K562 (cell line): ENCODE results near the gene MBOAT2. TPM values are rescaled to one million over a fixed set of nuclear protein-coding genes. Genes with fewer than 3 reads are reported as not detected.

ENCODE experiments used
- ARHGAP35 ChIP-seq: fragments of 450-650 bp; IDR thresholded peaks from 2 replicates; pipeline ENCODE4 v1.6.1; 2018; ENCODE audit not compliant: partially characterized antibody
- BCL6 ChIP-seq: fragments of 250-450 bp; sonication (Bioruptor Pico); IDR thresholded peaks from 2 replicates; pipeline ENCODE4 v1.4.0; 2020
- CBX3 ChIP-seq, 2 experiments: IDR thresholded peaks; 1 replicate in 1 of 2; 2 replicates in 1 of 2; pipeline ENCODE4 v1.6.1; 2012; ENCODE audit warnings: inconsistent platforms in 2 of 2, low read length in 2 of 2, borderline replicate concordance in 1 of 2, control low read depth in 1 of 2
- FUS ChIP-seq: fragments of 200-400 bp; formaldehyde crosslinking; optimal IDR thresholded peaks from 2 replicates; pipeline ENCODE3; 2017; ENCODE audit warnings: low read depth, low read length
- GABPA ChIP-seq: fragments of 200-800 bp; sonication (Bioruptor generic); conservative IDR thresholded peaks from 2 replicates; pipeline ENCODE4 v1.6.1; 2016; ENCODE audit warnings: low read depth, missing genetic modification characterization, missing compliant biosample characterization
- GTF2F1 ChIP-seq: IDR thresholded peaks from 2 replicates; pipeline ENCODE4 v1.6.1; 2011; ENCODE audit warnings: low read depth, low read length, improper control_type of control experiment
- MBD1 ChIP-seq: fragments of 250-450 bp; sonication (Bioruptor Pico); IDR thresholded peaks from 2 replicates; pipeline ENCODE4 v1.8.0; 2022; ENCODE audit warnings: inconsistent platforms
- MLLT1 ChIP-seq, 2 experiments: fragments of 450-650 bp; IDR thresholded peaks; 2 replicates each; pipeline ENCODE4 v1.6.1; 2016
- NR2F6 ChIP-seq: fragments of 450-650 bp; formaldehyde crosslinking; IDR thresholded peaks from 2 replicates; pipeline ENCODE4 v1.4.0; 2020; ENCODE audit warnings: mild to moderate bottlenecking
- TOE1 ChIP-seq, 2 experiments: fragments of 450-650 bp in 1 of 2; sonication (generic) in 1 of 2; formaldehyde crosslinking in 1 of 2; IDR thresholded peaks; 2 replicates each; pipeline versions ENCODE4 v1.7.1 to v1.8.0; 2016 to 2022; ENCODE audit warnings: borderline replicate concordance in 2 of 2, mild to moderate bottlenecking in 2 of 2, antibody characterized with exemption in 1 of 2, inconsistent platforms in 1 of 2, low read depth in 1 of 2, missing genetic modification reagents in 1 of 2, moderate library complexity in 1 of 2
- ZBTB9 ChIP-seq: fragments of 450-650 bp; formaldehyde crosslinking; IDR thresholded peaks from 2 replicates; pipeline ENCODE4 v1.4.0; 2020; ENCODE audit warnings: mild to moderate bottlenecking, moderate library complexity
- ZNF134 ChIP-seq: fragments of 250-450 bp; sonication (Bioruptor Pico); conservative IDR thresholded peaks from 2 replicates; pipeline ENCODE4 v1.4.0; 2020
- ZNF175 ChIP-seq: fragments of 200-800 bp; sonication (Bioruptor generic); IDR thresholded peaks from 2 replicates; pipeline ENCODE4 v1.6.1; 2016; ENCODE audit warnings: low read depth, mild to moderate bottlenecking, missing genetic modification characterization, missing compliant biosample characterization
- polyA plus RNA-seq, 8 experiments: library from polyadenylated mRNA; depleted of rRNA in 4 of 8; stranded (reverse) in 5 of 8; unstranded in 3 of 8; fragments of >200 nt; fragmentation: Nextera tagmentation in 2 of 8; fragmentation: Illumina TruSeq in 1 of 8; extraction: Ambion mirVana in 2 of 8; extraction: Trizol in 1 of 8; gene quantifications; 2 replicates each; pipeline versions ENCODE4 v1.2.1 to v1.2.3, GENCODE V29; 2011 to 2014; ENCODE audit warnings: inconsistent platforms in 1 of 8, missing spikeins in 1 of 8
- total RNA-seq, 7 experiments: library from RNA; depleted of rRNA in 6 of 7; stranded (reverse); fragments of >200 nt in 6 of 7; fragmentation: Illumina TruSeq in 2 of 7; extraction: Trizol in 2 of 7; gene quantifications; 2 replicates each; pipeline versions ENCODE4 v1.2.1 to v1.2.3, GENCODE V29; 2011 to 2021; ENCODE audit warnings: low replicate concordance in 1 of 7
- TF ChIP-seq, protein P1 (sequence below), 2 experiments: fragments of 450-650 bp in 1 of 2; IDR thresholded peaks; 2 replicates each; pipeline ENCODE4 v1.6.1; 2011 to 2017; ENCODE audit warnings: low read depth in 2 of 2, antibody characterized with exemption in 1 of 2, borderline replicate concordance in 1 of 2, low read length in 1 of 2, mild to moderate bottlenecking in 1 of 2, mixed read lengths in 1 of 2; ENCODE audit not compliant: control insufficient read depth in 1 of 2
- TF ChIP-seq, protein P2 (sequence below): fragments of 250-450 bp; sonication (Bioruptor Pico); IDR thresholded peaks from 2 replicates; pipeline ENCODE4 v1.4.0; 2020; ENCODE audit warnings: mild to moderate bottlenecking, moderate library complexity

Gene MBOAT2
- total and polyA plus RNA-seq, 9 of the 15 experiments (the other 6 are each of a cell fraction or from before 2014, with no cell fraction given) = 8.4 to 122 (median 27.6) TPM

- TF ChIP-seq, protein P1, sequence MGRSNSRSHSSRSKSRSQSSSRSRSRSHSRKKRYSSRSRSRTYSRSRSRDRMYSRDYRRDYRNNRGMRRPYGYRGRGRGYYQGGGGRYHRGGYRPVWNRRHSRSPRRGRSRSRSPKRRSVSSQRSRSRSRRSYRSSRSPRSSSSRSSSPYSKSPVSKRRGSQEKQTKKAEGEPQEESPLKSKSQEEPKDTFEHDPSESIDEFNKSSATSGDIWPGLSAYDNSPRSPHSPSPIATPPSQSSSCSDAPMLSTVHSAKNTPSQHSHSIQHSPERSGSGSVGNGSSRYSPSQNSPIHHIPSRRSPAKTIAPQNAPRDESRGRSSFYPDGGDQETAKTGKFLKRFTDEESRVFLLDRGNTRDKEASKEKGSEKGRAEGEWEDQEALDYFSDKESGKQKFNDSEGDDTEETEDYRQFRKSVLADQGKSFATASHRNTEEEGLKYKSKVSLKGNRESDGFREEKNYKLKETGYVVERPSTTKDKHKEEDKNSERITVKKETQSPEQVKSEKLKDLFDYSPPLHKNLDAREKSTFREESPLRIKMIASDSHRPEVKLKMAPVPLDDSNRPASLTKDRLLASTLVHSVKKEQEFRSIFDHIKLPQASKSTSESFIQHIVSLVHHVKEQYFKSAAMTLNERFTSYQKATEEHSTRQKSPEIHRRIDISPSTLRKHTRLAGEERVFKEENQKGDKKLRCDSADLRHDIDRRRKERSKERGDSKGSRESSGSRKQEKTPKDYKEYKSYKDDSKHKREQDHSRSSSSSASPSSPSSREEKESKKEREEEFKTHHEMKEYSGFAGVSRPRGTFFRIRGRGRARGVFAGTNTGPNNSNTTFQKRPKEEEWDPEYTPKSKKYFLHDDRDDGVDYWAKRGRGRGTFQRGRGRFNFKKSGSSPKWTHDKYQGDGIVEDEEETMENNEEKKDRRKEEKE (IDR thresholded peaks at IDR 0.05; ENCODE audit: borderline replicate concordance in 1 of 2, control insufficient read depth in 1 of 2, low read depth in 2 of 2, low read length in 1 of 2) = no peak
- no peak for TF ChIP-seq MBD1 (CRISPR knock-in tag)
- peak in 1 of 2 experiments; percentile 41; a peak in 1 of 3 replicates for TF ChIP-seq CBX3 (IDR thresholded peaks at IDR 0.05; ENCODE audit: borderline replicate concordance in 1 of 2, low read length in 2 of 2)
- TF ChIP-seq ZNF175 (CRISPR knock-in tag) = 0 out of 2 replicates have a peak, but pooled peaks have one; percentile 34
- no peak for TF ChIP-seq BCL6 (CRISPR knock-in tag)
- TF ChIP-seq, protein P2, sequence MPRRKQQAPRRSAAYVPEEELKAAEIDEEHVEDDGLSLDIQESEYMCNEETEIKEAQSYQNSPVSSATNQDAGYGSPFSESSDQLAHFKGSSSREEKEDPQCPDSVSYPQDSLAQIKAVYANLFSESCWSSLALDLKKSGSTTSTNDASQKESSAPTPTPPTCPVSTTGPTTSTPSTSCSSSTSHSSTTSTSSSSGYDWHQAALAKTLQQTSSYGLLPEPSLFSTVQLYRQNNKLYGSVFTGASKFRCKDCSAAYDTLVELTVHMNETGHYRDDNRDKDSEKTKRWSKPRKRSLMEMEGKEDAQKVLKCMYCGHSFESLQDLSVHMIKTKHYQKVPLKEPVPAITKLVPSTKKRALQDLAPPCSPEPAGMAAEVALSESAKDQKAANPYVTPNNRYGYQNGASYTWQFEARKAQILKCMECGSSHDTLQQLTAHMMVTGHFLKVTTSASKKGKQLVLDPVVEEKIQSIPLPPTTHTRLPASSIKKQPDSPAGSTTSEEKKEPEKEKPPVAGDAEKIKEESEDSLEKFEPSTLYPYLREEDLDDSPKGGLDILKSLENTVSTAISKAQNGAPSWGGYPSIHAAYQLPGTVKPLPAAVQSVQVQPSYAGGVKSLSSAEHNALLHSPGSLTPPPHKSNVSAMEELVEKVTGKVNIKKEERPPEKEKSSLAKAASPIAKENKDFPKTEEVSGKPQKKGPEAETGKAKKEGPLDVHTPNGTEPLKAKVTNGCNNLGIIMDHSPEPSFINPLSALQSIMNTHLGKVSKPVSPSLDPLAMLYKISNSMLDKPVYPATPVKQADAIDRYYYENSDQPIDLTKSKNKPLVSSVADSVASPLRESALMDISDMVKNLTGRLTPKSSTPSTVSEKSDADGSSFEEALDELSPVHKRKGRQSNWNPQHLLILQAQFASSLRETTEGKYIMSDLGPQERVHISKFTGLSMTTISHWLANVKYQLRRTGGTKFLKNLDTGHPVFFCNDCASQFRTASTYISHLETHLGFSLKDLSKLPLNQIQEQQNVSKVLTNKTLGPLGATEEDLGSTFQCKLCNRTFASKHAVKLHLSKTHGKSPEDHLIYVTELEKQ (CRISPR knock-in tag) = no peak
- no peak for TF ChIP-seq FUS
- TF ChIP-seq ARHGAP35 = no peak
- no peak for TF ChIP-seq TOE1 (IDR thresholded peaks at IDR 0.05; ENCODE audit: borderline replicate concordance)
- no peak for TF ChIP-seq TOE1 (CRISPR knock-in tag; IDR thresholded peaks at IDR 0.05; ENCODE audit: borderline replicate concordance, low read depth)
- TF ChIP-seq GABPA (tag) = no peak
- no peak for TF ChIP-seq GTF2F1
- no peak for TF ChIP-seq ZBTB9
- TF ChIP-seq ZNF134 (CRISPR knock-in tag) = no peak
- TF ChIP-seq MLLT1 (IDR thresholded peaks at IDR 0.05) = no peak
- no peak for TF ChIP-seq NR2F6 (CRISPR knock-in tag)
These were observed 199.7 kb downstream of the MBOAT2 start (continued) for GRCh38 chr2:8803658-8804379.
